Ishikawa (cell line): ENCODE measurements around the gene TXNRD1.

Experiments used
- CEBPB ChIP-seq: IDR thresholded peaks from 2 replicates; pipeline ENCODE4 v1.6.1; 2012
- CREB1 ChIP-seq: IDR thresholded peaks from 2 replicates; pipeline ENCODE4 v1.6.1; 2012; ENCODE audit warnings: low read depth
- EP300 ChIP-seq: IDR thresholded peaks from 2 replicates; pipeline ENCODE4 v1.6.1; 2012; ENCODE audit warnings: borderline replicate concordance
- FOXM1 ChIP-seq: IDR thresholded peaks from 2 replicates; pipeline ENCODE4 v1.6.1; 2012; ENCODE audit warnings: low read depth, borderline replicate concordance
- NFIC ChIP-seq: IDR thresholded peaks from 2 replicates; pipeline ENCODE4 v1.6.1; 2012
- RAD21 ChIP-seq: IDR thresholded peaks from 2 replicates; pipeline ENCODE4 v1.6.1; 2012; ENCODE audit warnings: low read depth
- TAF1 ChIP-seq: IDR thresholded peaks from 2 replicates; pipeline ENCODE4 v1.6.1; 2012; ENCODE audit warnings: low read depth, mild to moderate bottlenecking
- TEAD4 ChIP-seq: IDR thresholded peaks from 2 replicates; pipeline ENCODE4 v1.6.1; 2012
- ZBTB7A ChIP-seq: IDR thresholded peaks from 2 replicates; pipeline ENCODE4 v1.6.1; 2012; ENCODE audit warnings: low read depth

GRCh38 chr12:104279164-104279563 is 63.6 kb downstream of the TXNRD1 start:
- TF ChIP-seq FOXM1: no peak
- no peak for TF ChIP-seq TEAD4
- no peak for TF ChIP-seq EP300
- TF ChIP-seq TAF1: no peak
- TF ChIP-seq ZBTB7A: no peak
- TF ChIP-seq NFIC: no peak
- TF ChIP-seq RAD21: no peak
- TF ChIP-seq CREB1: no peak
- no peak for TF ChIP-seq CEBPB
